Body of pancreas (tissue), 4 donors: ENCODE results near the gene TGM1.

Experiments used
- CTCF ChIP-seq, 7 experiments: fragments of 450-650 bp in 4 of 7; fragments of 200-600 bp in 3 of 7; sonication (generic) in 3 of 7; IDR thresholded peaks; one replicate each; pipeline ENCODE4 v1.5.1; 2016 to 2019; ENCODE audit warnings: antibody characterized with exemption in 7 of 7
- POLR2A ChIP-seq, 3 donors: fragments of 450-650 bp; IDR thresholded peaks; one replicate each; pipeline ENCODE4 v1.6.1; 2016; ENCODE audit warnings: antibody characterized with exemption in 3 of 3, mild to moderate bottlenecking in 2 of 3

GRCh38 chr14:24289649-24290280 lies 26.8 kb upstream of the TGM1 start:
- no peak for TF ChIP-seq CTCF (IDR thresholded peaks at IDR 0.05)
- no peak for TF ChIP-seq POLR2A (IDR thresholded peaks at IDR 0.05)
